Measurements from ENCODE around the gene SH2D5.

Gene SH2D5

GRCh38 chr1:20753589-20753988 is 21.1 kb upstream of the SH2D5 start:
- no peak for TF ChIP-seq CTCF (conservative IDR thresholded peaks at IDR 0.05)
- no peak overlapping the region for H3K27ac ChIP-seq

GRCh38 chr1:20751462-20751990 is 19.0 kb upstream of the SH2D5 start:
- H3K27ac ChIP-seq: no peak overlapping the region
- TF ChIP-seq CTCF (conservative IDR thresholded peaks at IDR 0.05): no peak

DNA sequence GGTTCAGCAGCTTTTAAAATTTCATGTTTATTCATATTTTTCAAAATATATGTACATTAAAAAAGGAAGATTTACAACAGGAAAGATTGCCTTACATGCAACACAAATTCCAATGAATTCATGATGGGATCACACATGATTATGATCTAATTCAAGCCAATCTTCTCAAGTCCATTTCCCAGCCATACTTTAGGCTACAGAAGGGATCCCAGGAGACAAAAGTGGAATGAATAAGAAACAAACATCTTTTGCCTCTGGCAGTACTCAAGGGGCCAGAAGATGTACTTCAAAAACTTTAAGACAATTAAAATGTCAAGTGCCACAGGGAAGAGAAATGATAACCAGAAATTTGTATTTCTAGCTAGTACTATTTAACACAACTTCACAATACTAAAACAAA is 10.2 kb upstream of the SH2D5 start:
- no peak overlapping the region for H3K27ac ChIP-seq
- TF ChIP-seq CTCF (conservative IDR thresholded peaks at IDR 0.05): no peak

GRCh38 chr1:20740781-20741180 is 8.3 kb upstream of the SH2D5 start:
- TF ChIP-seq CTCF (conservative IDR thresholded peaks at IDR 0.05): no peak
- H3K27ac ChIP-seq: no peak overlapping the region

- no peak overlapping the region for H3K27ac ChIP-seq
- TF ChIP-seq CTCF (conservative IDR thresholded peaks at IDR 0.05): no peak
These were observed 6.7 kb upstream of the SH2D5 start for GRCh38 chr1:20739225-20739624.

DNA sequence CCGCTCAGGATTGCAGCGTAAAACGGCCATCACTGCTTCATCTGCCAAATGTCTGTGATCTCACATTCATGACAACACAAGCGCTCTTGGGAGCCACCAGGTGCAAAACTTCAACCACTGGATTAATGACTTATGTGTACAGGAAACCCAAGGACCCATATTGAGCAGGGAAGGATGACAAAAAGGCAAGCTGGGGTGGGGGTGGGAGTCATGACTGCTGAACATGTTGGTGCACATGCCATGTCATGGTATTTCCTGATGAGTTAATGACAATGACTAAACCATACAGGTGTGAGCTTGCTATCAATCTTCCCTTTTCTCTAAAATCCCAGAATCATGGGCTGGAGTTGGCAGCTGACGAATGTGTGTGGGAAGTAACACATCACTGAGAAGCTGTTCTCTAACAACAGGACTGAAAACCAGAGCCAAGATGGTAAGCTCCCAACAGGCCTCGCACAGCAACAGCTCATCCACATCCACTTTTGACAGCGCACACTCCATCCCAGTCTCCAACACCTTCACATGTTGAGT is 3.1 kb upstream of the SH2D5 start:
- TF ChIP-seq CTCF (conservative IDR thresholded peaks at IDR 0.05): no peak
- no peak overlapping the region for H3K27ac ChIP-seq

GRCh38 chr1:20733360-20733975 is 965 bp upstream of the SH2D5 start:
- TF ChIP-seq CTCF (conservative IDR thresholded peaks at IDR 0.05): no peak
- peak overlapping the region; percentile 68 for H3K27ac ChIP-seq
